NCI-H2081 treated with DMSO at 0.1 percent for 48 hours (cell line): ENCODE results near the gene VPS13A.

Source experiments
- DNase-seq: peaks from one replicate; lab custom pipeline; 2025; lab: John Stamatoyannopoulos, UW

VPS13A gene

GRCh38 chr9:77457916-77458592 lies 280.7 kb downstream of the VPS13A start:
- no peak for DNase-seq

- no peak for DNase-seq
Observed at GRCh38 chr9:77460938-77461337, 283.6 kb downstream of the VPS13A start.

GRCh38 chr9:77462066-77462465 lies 284.7 kb downstream of the VPS13A start:
- DNase-seq: no peak

- no peak for DNase-seq
Observed at GRCh38 chr9:77463151-77463550, 285.8 kb downstream of the VPS13A start.

- DNase-seq: no peak
Observed at GRCh38 chr9:77464661-77465060, 287.3 kb downstream of the VPS13A start.

- no peak for DNase-seq
Observed at GRCh38 chr9:77469515-77470231, 292.3 kb downstream of the VPS13A start.
